K562 (cell line): ENCODE data around the gene PFAS. TPM values are rescaled to one million over a fixed set of nuclear protein-coding genes. Genes with fewer than 3 reads are reported as not detected.

Source experiments
- BRCA1 ChIP-seq, 2 experiments: fragments of 450-650 bp in 1 of 2; sonication (generic) in 1 of 2; formaldehyde crosslinking in 1 of 2; IDR thresholded peaks; 2 replicates each; pipeline versions ENCODE4 v1.5.0 to v1.6.1; 2017 to 2020; ENCODE audit warnings: mild to moderate bottlenecking in 1 of 2, missing genetic modification reagents in 1 of 2
- CREB1 ChIP-seq, 2 experiments: sonication (generic) in 1 of 2; formaldehyde crosslinking in 1 of 2; IDR thresholded peaks; 2 replicates each; pipeline versions ENCODE4 v1.6.1 to v1.8.0; 2012 to 2022; ENCODE audit warnings: inconsistent platforms in 1 of 2, mild to moderate bottlenecking in 1 of 2, missing genetic modification reagents in 1 of 2, moderate library complexity in 1 of 2
- DACH1 ChIP-seq: fragments of 450-650 bp; IDR thresholded peaks from 2 replicates; pipeline ENCODE4 v1.6.1; 2018; ENCODE audit not compliant: partially characterized antibody
- DIDO1 ChIP-seq: fragments of 450-650 bp; IDR thresholded peaks from 2 replicates; pipeline ENCODE4 v1.6.1; 2016; ENCODE audit warnings: low read depth, missing biosample characterization, missing genetic modification characterization
- DNMT1 ChIP-seq: fragments of 450-650 bp; IDR thresholded peaks from 2 replicates; pipeline ENCODE4 v1.6.1; 2016; ENCODE audit warnings: antibody characterized with exemption, mild to moderate bottlenecking
- HDAC3 ChIP-seq: fragments of 450-650 bp; IDR thresholded peaks from 2 replicates; pipeline ENCODE4 v1.6.1; 2018; ENCODE audit warnings: borderline replicate concordance, mild to moderate bottlenecking, moderate library complexity; ENCODE audit not compliant: partially characterized antibody
- LCOR ChIP-seq: sonication (generic); formaldehyde crosslinking; IDR thresholded peaks from 2 replicates; pipeline ENCODE4 v1.8.0; 2022; ENCODE audit warnings: mild to moderate bottlenecking, missing genetic modification reagents
- MAZ ChIP-seq, 2 experiments: fragments of 450-650 bp in 1 of 2; sonication (generic) in 1 of 2; formaldehyde crosslinking; IDR thresholded peaks in 1 of 2; conservative IDR thresholded peaks in 1 of 2; 2 replicates each; pipeline versions ENCODE4 v1.4.0 to v1.5.0; 2020; ENCODE audit warnings: mild to moderate bottlenecking in 1 of 2, missing genetic modification reagents in 1 of 2
- MTA1 ChIP-seq: fragments of 450-650 bp; IDR thresholded peaks from 2 replicates; pipeline ENCODE4 v1.6.1; 2017; ENCODE audit warnings: borderline replicate concordance
- NCOA2 ChIP-seq, 2 experiments: fragments of 450-650 bp; IDR thresholded peaks; 2 replicates each; pipeline ENCODE4 v1.6.1; 2018; ENCODE audit warnings: mild to moderate bottlenecking in 2 of 2, moderate library complexity in 1 of 2; ENCODE audit not compliant: partially characterized antibody in 2 of 2
- NFXL1 ChIP-seq: fragments of 450-650 bp; formaldehyde crosslinking; IDR thresholded peaks from 2 replicates; pipeline ENCODE4 v1.4.0; 2021; ENCODE audit warnings: mild to moderate bottlenecking
- SMARCC2 ChIP-seq: fragments of 450-650 bp; IDR thresholded peaks from 2 replicates; pipeline ENCODE4 v1.6.1; 2017; ENCODE audit warnings: antibody characterized with exemption, moderate library complexity, mild to moderate bottlenecking, low read depth
- STAG1 ChIP-seq: sonication (generic); formaldehyde crosslinking; IDR thresholded peaks from 2 replicates; pipeline ENCODE4 v1.5.0; 2020; ENCODE audit warnings: missing genetic modification reagents, borderline replicate concordance
- STAT5B ChIP-seq: fragments of 250-450 bp; sonication (Bioruptor Pico); IDR thresholded peaks from 2 replicates; pipeline ENCODE4 v1.8.0; 2021; ENCODE audit warnings: mild to moderate bottlenecking, inconsistent platforms
- TGIF2 ChIP-seq: sonication (generic); formaldehyde crosslinking; IDR thresholded peaks from 2 replicates; pipeline ENCODE4 v1.8.1; 2022; ENCODE audit warnings: mild to moderate bottlenecking, missing genetic modification reagents, moderate library complexity
- ZBED1 ChIP-seq: IDR thresholded peaks from 2 replicates; pipeline ENCODE4 v1.6.1; 2014
- ZFPM2 ChIP-seq: fragments of 250-450 bp; sonication (Bioruptor Pico); IDR thresholded peaks from 2 replicates; pipeline ENCODE4 v1.5.1; 2022; ENCODE audit warnings: mild to moderate bottlenecking
- ZKSCAN3 ChIP-seq: fragments of 250-450 bp; sonication (Bioruptor Pico); IDR thresholded peaks from 2 replicates; pipeline ENCODE4 v1.4.0; 2020
- ZNF41 ChIP-seq: fragments of 250-450 bp; sonication (Bioruptor Pico); conservative IDR thresholded peaks from 2 replicates; pipeline ENCODE4 v1.4.0; 2020; ENCODE audit warnings: mild to moderate bottlenecking
- ZNF436 ChIP-seq: fragments of 250-450, 450-650 bp; sonication (Bioruptor Pico); formaldehyde crosslinking; IDR thresholded peaks from 2 replicates; pipeline ENCODE4 v1.7.0; 2020; ENCODE audit warnings: mild to moderate bottlenecking
- ZNF592 ChIP-seq: fragments of 450-650 bp; IDR thresholded peaks from 2 replicates; pipeline ENCODE4 v1.6.1; 2017; ENCODE audit warnings: antibody characterized with exemption, mild to moderate bottlenecking
- ZNF77 ChIP-seq: fragments of 250-450 bp; sonication (Bioruptor Pico); IDR thresholded peaks from 2 replicates; pipeline ENCODE4 v1.5.0; 2020
- polyA plus RNA-seq, 8 experiments: library from polyadenylated mRNA; depleted of rRNA in 4 of 8; stranded (reverse) in 5 of 8; unstranded in 3 of 8; fragments of >200 nt; fragmentation: Nextera tagmentation in 2 of 8; fragmentation: Illumina TruSeq in 1 of 8; extraction: Ambion mirVana in 2 of 8; extraction: Trizol in 1 of 8; gene quantifications; 2 replicates each; pipeline versions ENCODE4 v1.2.1 to v1.2.3, GENCODE V29; 2011 to 2014; ENCODE audit warnings: inconsistent platforms in 1 of 8, missing spikeins in 1 of 8
- total RNA-seq, 7 experiments: library from RNA; depleted of rRNA in 6 of 7; stranded (reverse); fragments of >200 nt in 6 of 7; fragmentation: Illumina TruSeq in 2 of 7; extraction: Trizol in 2 of 7; gene quantifications; 2 replicates each; pipeline versions ENCODE4 v1.2.1 to v1.2.3, GENCODE V29; 2011 to 2021; ENCODE audit warnings: low replicate concordance in 1 of 7
- TF ChIP-seq, protein P1 (sequence below): sonication (generic); formaldehyde crosslinking; IDR thresholded peaks from 2 replicates; pipeline ENCODE4 v1.8.0; 2022; ENCODE audit warnings: mild to moderate bottlenecking, missing genetic modification reagents

The PFAS gene
- total and polyA plus RNA-seq, 9 of the 15 experiments (the other 6 are each of a cell fraction or from before 2014, with no cell fraction given), result 11.6 to 131 (median 43.9) TPM

GRCh38 chr17:8222630-8223355 lies 26.3 kb upstream of the PFAS start (continued):
- TF ChIP-seq ZNF592 (peak; percentile 52), NFXL1 (CRISPR knock-in tag) (no peak), ZFPM2 (CRISPR knock-in tag) (no peak), ZNF77 (CRISPR knock-in tag) (no peak; the same call in 1 of the 2 replicates), ZNF41 (CRISPR knock-in tag) (no peak), STAT5B (CRISPR knock-in tag) (no peak), TGIF2 (CRISPR knock-in tag) (no peak), ZKSCAN3 (no peak), DIDO1 (no peak), BRCA1 (IDR thresholded peaks at IDR 0.05) (no peak), BRCA1 (CRISPR knock-in tag; IDR thresholded peaks at IDR 0.05) (no peak), DNMT1 (no peak), MTA1 (no peak; the same call in 1 of the 2 replicates), CREB1 (IDR thresholded peaks at IDR 0.05) (no peak; the same call in 1 of the 2 replicates), CREB1 (CRISPR knock-in tag; IDR thresholded peaks at IDR 0.05) (0 out of 2 replicates have a peak, but pooled peaks have one; percentile 33), ZBED1 (no peak; the same call in 1 of the 2 replicates), SMARCC2 (no peak), LCOR (CRISPR knock-in tag) (no peak), ZNF436 (no peak), STAG1 (CRISPR knock-in tag) (no peak), HDAC3 (no peak), DACH1 (no peak), MAZ (CRISPR knock-in tag; conservative IDR thresholded peaks at IDR 0.05 in 1 of 2, IDR thresholded peaks at IDR 0.05 in 1 of 2) (peak in 1 of 2 experiments; percentile 73; a peak in 2 of 4 replicates), NCOA2 (IDR thresholded peaks at IDR 0.05; ENCODE audit: partially characterized antibody in 2 of 2) (no peak)
- TF ChIP-seq, protein P1, sequence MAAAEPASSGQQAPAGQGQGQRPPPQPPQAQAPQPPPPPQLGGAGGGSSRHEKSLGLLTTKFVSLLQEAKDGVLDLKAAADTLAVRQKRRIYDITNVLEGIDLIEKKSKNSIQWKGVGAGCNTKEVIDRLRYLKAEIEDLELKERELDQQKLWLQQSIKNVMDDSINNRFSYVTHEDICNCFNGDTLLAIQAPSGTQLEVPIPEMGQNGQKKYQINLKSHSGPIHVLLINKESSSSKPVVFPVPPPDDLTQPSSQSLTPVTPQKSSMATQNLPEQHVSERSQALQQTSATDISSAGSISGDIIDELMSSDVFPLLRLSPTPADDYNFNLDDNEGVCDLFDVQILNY, result no peak; the same call in 1 of the 2 replicates
